ENCODE data around the gene MAGI1. TPM values are rescaled to one million over a fixed set of nuclear protein-coding genes. Genes with fewer than 3 reads are reported as not detected.
"Not testable (repeated sequence)": the region's sequence is repeated elsewhere in the genome, so short reads cannot be mapped to it uniquely, and the experiment has no call there.

MAGI1 gene
- total RNA-seq, 1 donor from 2014 or later: 30.5 TPM

DNA sequence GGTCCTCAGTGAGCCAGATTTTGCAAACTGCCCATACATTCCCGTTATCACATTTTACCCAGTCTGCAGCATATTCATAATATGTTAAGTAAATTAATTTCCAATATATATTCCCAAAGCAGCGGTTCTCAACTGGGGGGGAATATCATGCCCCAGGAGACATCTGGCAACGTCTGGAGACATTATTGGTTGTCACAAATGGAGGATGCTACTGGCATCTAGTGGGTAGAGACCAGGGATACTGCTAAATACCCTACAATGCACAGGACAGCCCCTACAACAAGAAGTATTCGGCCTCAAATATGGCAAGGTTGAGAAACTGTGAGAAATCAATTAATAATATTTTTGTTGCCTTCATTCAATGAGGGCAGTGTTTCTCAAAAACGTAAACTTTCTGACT is 280.3 kb downstream of the MAGI1 start:
- DNase-seq (ENCODE audit: low read depth): no peak

DNA sequence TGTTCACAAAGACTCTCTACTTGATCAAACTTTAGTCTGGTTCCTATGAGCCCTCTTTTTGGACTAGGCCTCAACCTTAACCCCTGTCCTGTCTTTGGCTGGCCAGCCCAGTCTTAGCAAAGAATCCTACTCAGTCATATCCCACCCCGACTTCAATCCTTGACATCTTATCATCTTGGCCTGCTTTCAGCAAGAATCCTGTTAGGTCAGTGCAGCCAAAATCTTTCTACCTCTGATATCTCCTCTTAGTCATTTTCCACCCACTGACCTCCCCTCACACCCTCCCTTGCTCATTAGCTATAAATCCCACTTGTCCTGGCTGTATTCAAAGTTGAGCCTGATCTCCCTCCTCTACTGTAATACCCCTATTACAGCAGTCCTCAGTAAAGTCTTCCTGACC is 286.1 kb downstream of the MAGI1 start:
- no peak for DNase-seq (ENCODE audit: low read depth)

DNA sequence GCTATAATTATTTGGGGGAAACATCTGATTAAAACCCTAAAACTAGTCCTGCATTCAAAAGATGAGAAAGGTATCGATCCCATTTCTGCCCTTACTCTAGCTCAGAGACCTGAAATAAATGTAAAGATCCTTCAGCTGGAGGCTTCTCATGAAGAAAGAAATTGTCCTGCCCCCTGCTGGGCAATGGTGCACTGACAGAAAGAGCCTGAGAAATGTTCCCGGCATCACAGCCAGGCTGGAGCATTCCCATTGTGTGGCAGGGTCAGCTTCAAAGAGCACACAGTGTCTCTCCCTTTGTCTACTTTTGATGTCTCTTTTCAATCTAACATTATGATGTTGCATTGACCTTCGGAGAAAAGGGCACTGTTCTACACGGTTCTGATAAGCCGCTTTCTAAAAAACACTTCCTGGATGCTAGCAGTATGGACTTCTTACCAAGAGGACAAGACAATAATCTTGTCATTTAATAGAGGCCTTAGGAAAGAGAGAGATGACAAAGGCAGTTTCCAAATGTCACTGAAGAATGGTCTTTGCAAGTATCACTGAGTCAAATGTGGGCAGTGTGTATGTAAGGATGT is 287.5 kb downstream of the MAGI1 start:
- peak; percentile 19 for DNase-seq (ENCODE audit: low read depth)

GRCh38 chr3:65749066-65749465 is 289.7 kb downstream of the MAGI1 start:
- DNase-seq (ENCODE audit: low read depth): no peak

DNA sequence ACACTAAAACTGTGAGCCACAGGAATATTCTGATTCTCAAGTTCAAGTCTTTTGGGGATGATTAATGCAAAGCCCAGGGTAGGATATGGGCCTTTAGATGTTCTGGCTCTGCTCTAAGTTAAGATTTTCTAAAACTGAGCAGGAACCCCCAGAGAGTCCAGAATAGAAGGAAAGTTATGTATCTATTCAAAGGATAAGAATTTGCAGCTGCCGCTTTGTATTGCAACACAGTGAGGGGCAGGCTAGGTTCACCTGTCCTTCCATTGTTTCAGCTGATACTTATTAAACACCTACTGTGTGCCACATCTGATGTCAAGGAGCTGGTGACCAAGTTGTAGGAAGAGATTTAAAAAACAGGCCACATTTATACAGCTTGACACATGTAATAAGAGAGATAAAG is 290.4 kb downstream of the MAGI1 start:
- no peak for DNase-seq (ENCODE audit: low read depth)

DNA sequence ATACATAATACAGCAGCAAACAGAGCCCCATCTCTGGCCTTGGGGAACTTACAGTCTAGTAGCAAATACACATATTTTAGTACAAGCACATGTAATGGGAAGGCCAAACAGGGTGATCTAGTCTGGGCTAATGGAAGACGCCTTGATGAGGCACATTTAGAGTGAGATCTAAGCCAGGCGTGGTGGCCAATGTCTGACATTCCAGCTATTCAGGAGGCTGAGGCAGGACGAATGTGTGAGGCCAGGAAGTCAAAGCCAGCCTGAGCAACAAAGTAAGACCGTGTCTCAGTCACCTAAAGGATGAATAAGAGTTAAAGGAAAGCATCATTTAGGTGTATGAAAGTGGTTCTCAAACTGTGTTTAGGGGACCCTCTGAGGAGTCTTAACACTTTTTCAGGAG is 291.9 kb downstream of the MAGI1 start:
- DNase-seq (ENCODE audit: low read depth): no peak

GRCh38 chr3:65745306-65745705 is 293.4 kb downstream of the MAGI1 start:
- no peak for DNase-seq (ENCODE audit: low read depth)

DNA sequence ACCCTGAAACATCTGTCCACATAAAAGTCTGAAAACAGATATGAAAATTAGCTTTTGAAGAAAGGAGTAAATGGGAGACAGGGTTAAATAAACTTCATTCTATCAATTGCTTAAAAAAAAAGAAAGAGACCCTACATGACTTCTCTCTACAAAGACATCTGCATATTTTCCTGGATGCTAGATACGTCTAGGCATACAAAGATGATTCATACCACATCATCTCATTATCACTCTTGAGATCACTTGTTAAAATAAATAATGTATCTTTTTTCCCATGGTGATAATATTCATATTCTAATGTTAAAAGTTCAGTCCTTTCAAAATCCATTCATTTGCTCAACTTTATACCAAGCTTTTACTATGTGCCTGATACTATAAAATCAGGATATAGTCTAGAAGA is 295.8 kb downstream of the MAGI1 start:
- no peak for DNase-seq (ENCODE audit: low read depth)

GRCh38 chr3:65741540-65741939 is 297.2 kb downstream of the MAGI1 start:
- DNase-seq (ENCODE audit: low read depth): no peak

GRCh38 chr3:65739901-65740541 is 298.7 kb downstream of the MAGI1 start:
- DNase-seq (ENCODE audit: low read depth): no peak

DNA sequence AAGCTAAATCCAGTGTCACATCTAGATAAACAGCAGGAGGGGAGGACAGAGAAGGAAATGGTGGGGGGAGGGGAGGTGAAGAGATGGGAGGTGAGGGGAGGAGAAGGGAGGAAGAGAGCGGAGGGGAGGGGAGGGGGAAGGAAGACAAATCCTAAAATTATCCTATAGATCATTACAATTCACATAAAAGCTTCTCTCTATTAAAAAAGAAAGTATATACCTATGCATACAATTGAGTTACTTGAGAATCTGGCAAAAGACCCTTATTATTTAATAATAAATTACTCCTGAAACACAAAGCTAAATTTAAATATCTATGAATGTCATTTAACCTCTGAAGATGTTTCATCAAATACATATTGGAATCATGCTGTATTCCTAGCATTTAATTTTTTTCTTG is 303.9 kb downstream of the MAGI1 start:
- DNase-seq (ENCODE audit: low read depth): no peak

DNA sequence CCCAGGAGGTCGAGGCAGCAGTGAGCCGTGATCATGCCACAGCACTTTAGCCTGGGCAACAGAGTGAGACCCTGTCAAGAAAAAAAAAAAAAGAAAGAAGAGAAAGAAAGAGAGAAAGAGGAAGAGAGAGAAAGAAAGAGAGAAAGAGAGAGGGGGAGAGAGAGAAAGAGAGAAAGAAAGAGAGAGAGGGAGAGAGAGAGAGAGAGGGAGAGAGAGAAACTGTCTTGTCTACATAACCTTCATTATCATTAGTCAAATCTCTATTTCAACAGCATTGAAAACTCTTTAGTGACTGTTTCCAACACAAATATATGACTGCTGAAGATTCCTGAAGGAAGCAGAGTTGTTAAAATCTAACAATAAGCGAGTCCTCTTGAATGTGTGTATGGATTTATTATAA is 304.3 kb downstream of the MAGI1 start:
- DNase-seq (ENCODE audit: low read depth): no peak

- no peak for DNase-seq (ENCODE audit: low read depth)
Observed at GRCh38 chr3:65733459-65733858, 305.3 kb downstream of the MAGI1 start.

GRCh38 chr3:65732051-65732935 is 306.4 kb downstream of the MAGI1 start:
- DNase-seq (ENCODE audit: low read depth): peak; percentile 70

GRCh38 chr3:65730449-65730848 is 308.3 kb downstream of the MAGI1 start:
- no peak for DNase-seq (ENCODE audit: low read depth)

GRCh38 chr3:65729973-65730372 is 308.7 kb downstream of the MAGI1 start:
- DNase-seq (ENCODE audit: low read depth): no peak

DNA sequence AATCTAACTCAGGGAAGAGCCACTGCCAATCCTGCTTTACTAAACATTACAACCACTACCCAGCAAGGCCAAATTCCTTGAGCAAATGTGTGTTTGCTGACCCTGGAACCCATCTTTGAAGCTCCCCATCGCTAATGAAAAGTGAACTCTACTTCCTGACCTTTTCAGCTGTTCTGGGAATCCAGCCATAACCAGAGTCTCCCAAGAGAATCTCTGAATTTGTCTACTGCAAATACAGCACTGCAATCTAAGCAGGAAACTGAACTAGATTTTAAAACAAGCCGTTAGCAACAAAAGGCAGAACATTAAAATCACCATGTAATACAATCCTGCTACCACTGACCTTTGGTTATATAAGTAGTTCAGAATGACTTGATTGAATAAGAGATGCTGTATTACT is 309.2 kb downstream of the MAGI1 start:
- DNase-seq (ENCODE audit: low read depth): peak; percentile 60

DNA sequence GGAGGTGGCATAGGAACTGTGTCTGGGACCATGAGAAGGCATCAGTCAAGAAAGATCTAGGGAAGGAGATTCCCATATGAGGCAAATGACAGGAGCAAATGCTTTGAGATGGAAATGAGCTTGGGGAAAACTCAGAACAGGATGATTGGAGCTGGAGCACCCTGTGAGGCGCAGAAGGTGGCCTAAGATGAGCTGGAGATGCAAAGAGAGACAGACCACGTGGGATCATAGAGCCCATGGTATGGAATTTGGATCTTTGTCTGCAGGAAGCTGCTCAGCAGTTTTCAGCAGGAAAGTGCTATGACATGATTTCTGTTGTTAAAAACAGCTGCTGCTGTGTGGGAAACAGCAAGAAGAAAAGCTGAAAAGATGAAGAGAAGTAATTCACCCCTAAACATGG is 310.6 kb downstream of the MAGI1 start:
- no peak for DNase-seq (ENCODE audit: low read depth)

DNA sequence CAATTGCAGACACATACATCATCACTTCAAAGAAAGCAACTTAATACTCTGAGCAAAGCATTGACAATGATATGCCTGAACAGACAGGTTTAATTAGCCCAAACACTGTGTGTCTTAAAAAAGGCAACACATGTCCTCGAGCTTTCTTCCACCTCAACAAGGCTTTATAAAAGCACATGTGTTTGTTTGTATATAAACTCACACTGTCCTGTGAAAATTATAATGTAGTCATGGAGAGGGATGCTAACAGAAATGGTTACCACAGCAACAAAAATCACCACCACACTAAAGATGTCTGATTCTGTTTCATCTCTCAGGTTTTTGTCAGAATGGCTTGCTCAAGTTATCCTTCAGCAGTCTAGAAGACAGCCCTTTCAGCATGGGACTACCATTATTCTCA is 314.7 kb downstream of the MAGI1 start:
- no peak for DNase-seq (ENCODE audit: low read depth)

DNA sequence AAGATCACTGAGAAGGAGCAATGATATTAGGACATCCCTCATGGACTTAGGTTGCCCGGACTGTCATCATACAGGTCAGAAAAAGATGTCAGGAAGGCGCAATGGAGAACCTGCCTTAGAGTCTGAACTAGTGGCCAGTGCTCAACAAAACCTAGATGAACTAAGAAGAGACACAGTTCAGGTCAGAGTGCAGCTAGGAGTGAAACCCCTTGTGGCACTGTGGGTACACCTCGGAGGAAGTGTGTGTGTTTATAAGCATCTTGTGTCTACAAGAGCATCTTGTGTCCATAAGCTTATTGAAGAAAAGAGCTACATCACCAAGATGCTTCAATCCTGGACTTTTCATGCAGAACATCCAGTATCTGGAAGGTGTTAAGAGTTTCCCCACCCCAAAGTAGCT is 315.7 kb downstream of the MAGI1 start:
- DNase-seq (ENCODE audit: low read depth): no peak

DNA sequence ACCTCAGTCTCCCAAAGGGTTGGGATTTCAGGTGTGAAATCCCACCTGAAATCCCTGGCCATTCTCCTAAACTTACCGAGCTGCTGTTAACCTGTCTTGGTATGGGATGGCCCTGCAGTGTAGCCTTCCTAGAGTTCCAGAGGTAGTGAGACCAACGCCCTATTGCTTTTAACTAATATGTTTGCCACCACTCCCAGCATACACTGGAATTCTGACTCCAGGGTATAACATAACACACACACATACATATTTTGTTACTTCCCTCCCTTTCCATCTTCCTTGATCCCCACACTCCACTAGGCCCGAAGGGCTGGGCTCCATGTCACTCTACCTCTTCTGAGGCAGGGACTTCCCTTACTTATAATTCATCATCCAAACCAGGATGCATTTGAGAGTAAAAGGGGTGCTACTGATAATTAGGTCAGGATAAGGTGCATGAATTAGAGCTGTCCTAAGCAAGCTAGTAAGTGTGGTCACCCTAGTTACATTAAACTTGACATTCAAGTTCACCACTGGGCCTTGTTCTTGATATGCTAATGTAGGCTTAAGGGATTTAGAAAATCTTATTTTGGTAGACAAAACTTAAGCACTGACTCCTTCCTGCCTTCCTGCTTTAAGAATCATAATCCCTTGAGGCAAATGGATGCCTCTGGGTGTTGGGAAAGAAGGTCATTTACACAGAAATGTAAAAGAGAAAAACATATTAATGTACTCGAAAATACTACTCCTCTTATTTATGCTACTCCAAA is 317.6 kb downstream of the MAGI1 start:
- no peak for DNase-seq (ENCODE audit: low read depth)

DNA sequence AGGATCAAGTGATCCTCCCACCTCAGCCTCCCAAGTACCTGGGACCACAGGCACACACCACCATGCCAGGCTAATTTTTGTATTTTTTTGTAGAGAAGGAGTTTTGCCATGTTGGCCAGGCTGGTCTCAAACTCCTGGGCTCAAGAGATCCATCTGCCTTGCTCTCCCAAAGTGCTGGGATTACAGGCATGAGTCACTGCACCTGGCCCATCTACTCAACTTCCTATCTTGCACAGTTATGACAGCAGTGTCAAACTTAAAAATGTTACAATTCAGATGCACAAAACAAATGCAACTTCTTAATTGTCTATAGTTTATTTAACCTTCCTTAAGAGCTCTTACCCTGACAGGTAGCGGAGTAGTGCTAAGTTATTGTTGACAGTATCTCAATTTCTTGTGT is 319.1 kb downstream of the MAGI1 start:
- not testable (repeated sequence) for DNase-seq (ENCODE audit: low read depth)
